SK-N-SH treated with all-trans-retinoic acid at 6 μM for 48 hours (cell line): Measurements from ENCODE around the gene FBXO42.

ENCODE experiments used
- ATAC-seq: fragments of 200-7000 bp; cut with Tn5 transposase; 3 replicates; pipeline ENCODE4 v1.9.1; 2020; ENCODE audit warnings: mild to moderate bottlenecking, moderate library complexity
- ARNTL ChIP-seq: fragments of 450-650 bp; formaldehyde crosslinking; IDR thresholded peaks from 2 replicates; pipeline ENCODE4 v1.5.0; 2020; ENCODE audit warnings: low read depth, mild to moderate bottlenecking, moderate library complexity, borderline replicate concordance
- BACH2 ChIP-seq: fragments of 250-450 bp; sonication (Bioruptor Pico); IDR thresholded peaks from 2 replicates; pipeline ENCODE4 v1.9.0; 2021; ENCODE audit warnings: mild to moderate bottlenecking, borderline replicate concordance
- CSDC2 ChIP-seq: fragments of 250-450 bp; sonication (Bioruptor Pico); IDR thresholded peaks from 2 replicates; pipeline ENCODE4 v1.5.0; 2020; ENCODE audit warnings: mild to moderate bottlenecking, moderate library complexity
- ESRRG ChIP-seq: fragments of 250-450 bp; sonication (Bioruptor Pico); IDR thresholded peaks from 2 replicates; pipeline ENCODE4 v1.6.1; 2021; ENCODE audit warnings: mild to moderate bottlenecking
- OSR1 ChIP-seq: fragments of 250-450 bp; sonication (Bioruptor Pico); IDR thresholded peaks from 2 replicates; pipeline ENCODE4 v1.8.0; 2022; ENCODE audit warnings: moderate library complexity, mild to moderate bottlenecking, inconsistent platforms
- PPARA ChIP-seq: fragments of 250-450 bp; sonication (Bioruptor Pico); IDR thresholded peaks from 2 replicates; pipeline ENCODE4 v1.5.0; 2020; ENCODE audit warnings: mild to moderate bottlenecking, borderline replicate concordance
- RARB ChIP-seq: fragments of 250-450 bp; sonication (Bioruptor Pico); IDR thresholded peaks from 2 replicates; pipeline ENCODE4 v1.8.0; 2021; ENCODE audit warnings: mild to moderate bottlenecking, moderate library complexity
- SNAI2 ChIP-seq: fragments of 250-450 bp; sonication (Bioruptor Pico); IDR thresholded peaks from 2 replicates; pipeline ENCODE4 v1.5.0; 2020; ENCODE audit warnings: mild to moderate bottlenecking, moderate library complexity
- TCF4 ChIP-seq: fragments of 250-450 bp; sonication (Bioruptor Pico); IDR thresholded peaks from 2 replicates; pipeline ENCODE4 v1.8.0; 2021; ENCODE audit warnings: mild to moderate bottlenecking, moderate library complexity, borderline replicate concordance
- TSHZ2 ChIP-seq: fragments of 250-450 bp; sonication (Bioruptor Pico); IDR thresholded peaks from 2 replicates; pipeline ENCODE4 v1.5.0; 2020; ENCODE audit warnings: mild to moderate bottlenecking, moderate library complexity
- ZC3H10 ChIP-seq: fragments of 250-450 bp; sonication (Bioruptor Pico); IDR thresholded peaks from 2 replicates; pipeline ENCODE4 v1.5.1; 2021; ENCODE audit warnings: mild to moderate bottlenecking, moderate library complexity
- ZFP3 ChIP-seq: fragments of 250-450 bp; sonication (Bioruptor Pico); IDR thresholded peaks from 2 replicates; pipeline ENCODE4 v1.5.0; 2020; ENCODE audit warnings: mild to moderate bottlenecking, moderate library complexity
- ZFP30 ChIP-seq: fragments of 450-650 bp; formaldehyde crosslinking; IDR thresholded peaks from 2 replicates; pipeline ENCODE4 v1.5.0; 2022; ENCODE audit warnings: mild to moderate bottlenecking, moderate library complexity
- ZNF565 ChIP-seq: fragments of 450-650 bp; formaldehyde crosslinking; conservative IDR thresholded peaks from 2 replicates; pipeline ENCODE4 v1.5.0; 2020; ENCODE audit warnings: low read depth, mild to moderate bottlenecking, moderate library complexity
- ZNF70 ChIP-seq: fragments of 450-650 bp; formaldehyde crosslinking; IDR thresholded peaks from 2 replicates; pipeline ENCODE4 v1.5.0; 2020; ENCODE audit warnings: mild to moderate bottlenecking, moderate library complexity
- TF ChIP-seq, protein P1 (sequence below): fragments of 250-450 bp; sonication (Bioruptor Pico); IDR thresholded peaks from 2 replicates; pipeline ENCODE4 v1.5.1; 2020; ENCODE audit warnings: low read depth, mild to moderate bottlenecking, moderate library complexity
- TF ChIP-seq, protein P2 (sequence below): fragments of 250-450 bp; sonication (Bioruptor Pico); IDR thresholded peaks from 2 replicates; pipeline ENCODE4 v1.8.0; 2020; ENCODE audit warnings: mild to moderate bottlenecking, moderate library complexity, borderline replicate concordance
- TF ChIP-seq, protein P3 (sequence below): fragments of 250-450 bp; sonication (Bioruptor Pico); IDR thresholded peaks from 2 replicates; pipeline ENCODE4 v1.8.0; 2021; ENCODE audit warnings: low read depth, mild to moderate bottlenecking, moderate library complexity, borderline replicate concordance
- TF ChIP-seq, protein P4 (sequence below): fragments of 250-450 bp; sonication (Bioruptor Pico); IDR thresholded peaks from 2 replicates; pipeline ENCODE4 v1.5.1; 2021; ENCODE audit warnings: mild to moderate bottlenecking, moderate library complexity

The FBXO42 gene

DNA sequence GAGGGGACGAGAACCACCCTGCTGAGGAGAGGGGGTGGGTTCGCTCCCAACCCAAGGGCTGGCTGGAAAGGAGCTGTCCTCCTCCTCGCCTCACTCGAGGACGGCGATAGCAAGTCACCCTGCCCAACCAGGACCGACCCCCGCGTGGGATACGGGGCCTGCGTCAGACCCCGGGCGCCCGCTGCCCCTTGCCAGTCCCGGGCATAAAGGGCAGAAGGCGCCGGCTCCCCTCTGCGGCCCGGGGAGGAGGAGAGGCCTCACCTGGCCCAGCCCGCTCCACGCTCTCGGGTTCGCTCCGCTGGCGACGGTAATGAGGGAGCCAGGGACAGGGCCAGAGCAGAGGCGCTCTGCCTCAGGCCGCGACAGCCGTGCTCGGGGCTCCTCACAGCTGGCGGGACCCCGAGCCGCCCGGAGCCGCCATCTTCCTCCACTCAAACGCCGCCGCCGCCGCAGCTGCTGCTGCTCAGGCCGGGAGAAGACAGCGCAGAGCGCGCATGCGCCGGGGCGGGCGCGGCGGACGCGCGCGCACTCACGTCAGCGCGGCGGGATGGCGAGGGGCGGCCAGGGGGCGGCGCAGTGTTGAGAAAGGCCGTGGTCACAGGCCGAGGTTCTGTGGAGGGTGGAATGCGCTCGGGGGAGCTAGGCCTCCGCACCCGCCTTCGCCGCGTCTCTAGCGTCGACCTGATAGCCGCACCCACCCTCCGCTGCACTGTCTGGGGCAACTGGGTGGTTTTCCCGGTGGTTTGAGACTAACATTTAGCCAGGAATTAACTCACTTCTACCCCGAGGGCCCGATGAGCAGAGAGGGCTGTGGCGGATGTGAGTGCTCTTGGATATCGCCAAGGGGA is at the start of gene FBXO42:
Gene FBXO42 (minus strand): TSS at position 487 of the 848 bp plus-strand sequence. CDS start 37,062 bp downstream, outside the sequence.
- peak; percentile 92 for ATAC-seq
- TF ChIP-seq CSDC2 (CRISPR knock-in tag) = 0 out of 2 replicates have a peak, but pooled peaks have one; percentile 17
- TF ChIP-seq, protein P1, sequence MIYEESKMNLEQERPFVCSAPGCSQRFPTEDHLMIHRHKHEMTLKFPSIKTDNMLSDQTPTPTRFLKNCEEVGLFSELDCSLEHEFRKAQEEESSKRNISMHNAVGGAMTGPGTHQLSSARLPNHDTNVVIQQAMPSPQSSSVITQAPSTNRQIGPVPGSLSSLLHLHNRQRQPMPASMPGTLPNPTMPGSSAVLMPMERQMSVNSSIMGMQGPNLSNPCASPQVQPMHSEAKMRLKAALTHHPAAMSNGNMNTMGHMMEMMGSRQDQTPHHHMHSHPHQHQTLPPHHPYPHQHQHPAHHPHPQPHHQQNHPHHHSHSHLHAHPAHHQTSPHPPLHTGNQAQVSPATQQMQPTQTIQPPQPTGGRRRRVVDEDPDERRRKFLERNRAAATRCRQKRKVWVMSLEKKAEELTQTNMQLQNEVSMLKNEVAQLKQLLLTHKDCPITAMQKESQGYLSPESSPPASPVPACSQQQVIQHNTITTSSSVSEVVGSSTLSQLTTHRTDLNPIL (CRISPR knock-in tag) = 0 out of 2 replicates have a peak, but pooled peaks have one; percentile 19
- TF ChIP-seq ZFP30 (CRISPR knock-in tag) = no peak

- TF ChIP-seq, protein P1 (CRISPR knock-in tag) = no peak
- no peak for TF ChIP-seq PPARA (CRISPR knock-in tag)
- TF ChIP-seq, protein P2, sequence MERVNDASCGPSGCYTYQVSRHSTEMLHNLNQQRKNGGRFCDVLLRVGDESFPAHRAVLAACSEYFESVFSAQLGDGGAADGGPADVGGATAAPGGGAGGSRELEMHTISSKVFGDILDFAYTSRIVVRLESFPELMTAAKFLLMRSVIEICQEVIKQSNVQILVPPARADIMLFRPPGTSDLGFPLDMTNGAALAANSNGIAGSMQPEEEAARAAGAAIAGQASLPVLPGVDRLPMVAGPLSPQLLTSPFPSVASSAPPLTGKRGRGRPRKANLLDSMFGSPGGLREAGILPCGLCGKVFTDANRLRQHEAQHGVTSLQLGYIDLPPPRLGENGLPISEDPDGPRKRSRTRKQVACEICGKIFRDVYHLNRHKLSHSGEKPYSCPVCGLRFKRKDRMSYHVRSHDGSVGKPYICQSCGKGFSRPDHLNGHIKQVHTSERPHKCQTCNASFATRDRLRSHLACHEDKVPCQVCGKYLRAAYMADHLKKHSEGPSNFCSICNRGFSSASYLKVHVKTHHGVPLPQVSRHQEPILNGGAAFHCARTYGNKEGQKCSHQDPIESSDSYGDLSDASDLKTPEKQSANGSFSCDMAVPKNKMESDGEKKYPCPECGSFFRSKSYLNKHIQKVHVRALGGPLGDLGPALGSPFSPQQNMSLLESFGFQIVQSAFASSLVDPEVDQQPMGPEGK (CRISPR knock-in tag) = no peak
- TF ChIP-seq BACH2 (CRISPR knock-in tag) = no peak
- no peak for TF ChIP-seq OSR1 (CRISPR knock-in tag)
- no peak for TF ChIP-seq ZFP30 (CRISPR knock-in tag)
- TF ChIP-seq CSDC2 (CRISPR knock-in tag) = no peak
- TF ChIP-seq TSHZ2 = no peak
- TF ChIP-seq TCF4 (CRISPR knock-in tag) = no peak
- TF ChIP-seq SNAI2 = no peak
- TF ChIP-seq ZNF565 (CRISPR knock-in tag) = no peak
- no peak for TF ChIP-seq ZC3H10 (CRISPR knock-in tag)
- TF ChIP-seq ARNTL = no peak
- TF ChIP-seq, protein P3, sequence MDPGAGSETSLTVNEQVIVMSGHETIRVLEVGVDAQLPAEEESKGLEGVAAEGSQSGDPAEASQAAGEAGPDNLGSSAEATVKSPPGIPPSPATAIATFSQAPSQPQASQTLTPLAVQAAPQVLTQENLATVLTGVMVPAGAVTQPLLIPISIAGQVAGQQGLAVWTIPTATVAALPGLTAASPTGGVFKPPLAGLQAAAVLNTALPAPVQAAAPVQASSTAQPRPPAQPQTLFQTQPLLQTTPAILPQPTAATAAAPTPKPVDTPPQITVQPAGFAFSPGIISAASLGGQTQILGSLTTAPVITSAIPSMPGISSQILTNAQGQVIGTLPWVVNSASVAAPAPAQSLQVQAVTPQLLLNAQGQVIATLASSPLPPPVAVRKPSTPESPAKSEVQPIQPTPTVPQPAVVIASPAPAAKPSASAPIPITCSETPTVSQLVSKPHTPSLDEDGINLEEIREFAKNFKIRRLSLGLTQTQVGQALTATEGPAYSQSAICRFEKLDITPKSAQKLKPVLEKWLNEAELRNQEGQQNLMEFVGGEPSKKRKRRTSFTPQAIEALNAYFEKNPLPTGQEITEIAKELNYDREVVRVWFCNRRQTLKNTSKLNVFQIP (CRISPR knock-in tag) = no peak
- TF ChIP-seq, protein P4, sequence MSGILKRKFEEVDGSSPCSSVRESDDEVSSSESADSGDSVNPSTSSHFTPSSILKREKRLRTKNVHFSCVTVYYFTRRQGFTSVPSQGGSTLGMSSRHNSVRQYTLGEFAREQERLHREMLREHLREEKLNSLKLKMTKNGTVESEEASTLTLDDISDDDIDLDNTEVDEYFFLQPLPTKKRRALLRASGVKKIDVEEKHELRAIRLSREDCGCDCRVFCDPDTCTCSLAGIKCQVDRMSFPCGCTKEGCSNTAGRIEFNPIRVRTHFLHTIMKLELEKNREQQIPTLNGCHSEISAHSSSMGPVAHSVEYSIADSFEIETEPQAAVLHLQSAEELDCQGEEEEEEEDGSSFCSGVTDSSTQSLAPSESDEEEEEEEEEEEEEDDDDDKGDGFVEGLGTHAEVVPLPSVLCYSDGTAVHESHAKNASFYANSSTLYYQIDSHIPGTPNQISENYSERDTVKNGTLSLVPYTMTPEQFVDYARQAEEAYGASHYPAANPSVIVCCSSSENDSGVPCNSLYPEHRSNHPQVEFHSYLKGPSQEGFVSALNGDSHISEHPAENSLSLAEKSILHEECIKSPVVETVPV = no peak
- TF ChIP-seq RARB (CRISPR knock-in tag) = no peak
- no peak for TF ChIP-seq ZNF70
- no peak for TF ChIP-seq ZFP3 (CRISPR knock-in tag)
- no peak for TF ChIP-seq ESRRG (CRISPR knock-in tag)
- no peak for ATAC-seq
These were observed 46.2 kb upstream of the FBXO42 start for GRCh38 chr1:16398371-16398953.
